ENCODE data around the gene USP31. TPM values are rescaled to one million over a fixed set of nuclear protein-coding genes. Genes with fewer than 3 reads are reported as not detected.

The USP31 gene
- total and polyA plus RNA-seq, 2 donors (not counting 1 experiment from before 2014, with no cell fraction given) = 1.6 to 6.7 TPM

- no peaks in the 10 kb centered on the region for H3K4me1 ChIP-seq (ENCODE audit: control insufficient read depth in 2 of 2, insufficient read depth in 2 of 2, low read length in 2 of 2)
- H3K9ac ChIP-seq (ENCODE audit: low read length) = no peak overlapping the region
- peaks cover 0 to 4% (median under 1%) of the 10 kb centered on the region in 3 donors for H3K9me3 ChIP-seq (ENCODE audit: control extremely low read depth in 1 of 3, control insufficient read depth in 2 of 3, insufficient read depth in 1 of 3, low read length in 2 of 3)
- POLR2A ChIA-PET = no interaction called here
- H3K27ac ChIP-seq (ENCODE audit: low read length in 2 of 2) = no peak overlapping the region
- H3K4me1 Mint-ChIP-seq = peaks cover 7% of the 10 kb centered on the region
- H3K79me2 ChIP-seq (ENCODE audit: control insufficient read depth, insufficient read depth, low read length) = peaks cover 3% of the 10 kb centered on the region
- WGBS (ENCODE audit: insufficient coverage) = no CpG with 5 or more reads among the region's 1 CpG
- H3K4me3 ChIP-seq (ENCODE audit: control extremely low read depth in 1 of 5, extremely low read depth in 1 of 5, insufficient read depth in 1 of 5, low read depth in 2 of 5, low read length in 4 of 5) = no peak overlapping the region
- H3K4me2 ChIP-seq (replicated peaks; ENCODE audit: low read depth, low read length, poor library complexity, severe bottlenecking) = no peak overlapping the region
- no peaks in the 10 kb centered on the region for H3K27me3 ChIP-seq (replicated peaks in 1 of 4; ENCODE audit: control extremely low read depth in 1 of 4, control insufficient read depth in 3 of 4, insufficient read depth in 4 of 4, low read length in 3 of 4)
- no peaks in the 10 kb centered on the region for H3K9me3 Mint-ChIP-seq (ENCODE audit: insufficient read depth)
- TF ChIP-seq CTCF (IDR thresholded peaks at IDR 0.05) = no peak
- TF ChIP-seq EZH2 (IDR thresholded peaks at IDR 0.05; ENCODE audit: borderline replicate concordance, insufficient read depth, low read depth, low read length, poor library complexity, severe bottlenecking) = no peak
- no peak overlapping the region for H2AFZ ChIP-seq (ENCODE audit: insufficient read depth, low read depth, low read length, poor library complexity, severe bottlenecking)
- ATAC-seq (ENCODE audit: low read depth) (no peak), DNase-seq (no peak)
- intact Hi-C loops (cut with micrococcal nuclease) = no loop called here
- CTCF ChIA-PET = no interaction called here
- no peak overlapping the region for H3K27ac Mint-ChIP-seq
- H4K20me1 ChIP-seq (ENCODE audit: control insufficient read depth, insufficient read depth, low read length, poor library complexity, severe bottlenecking) = no peaks in the 10 kb centered on the region
- no peaks in the 10 kb centered on the region for H3K36me3 ChIP-seq (replicated peaks in 1 of 2; ENCODE audit: control extremely low read depth in 1 of 2, control insufficient read depth in 1 of 2, extremely low read depth in 1 of 2, insufficient read depth in 2 of 2, low read length in 1 of 2)
- H3K4me3 Mint-ChIP-seq = no peak overlapping the region
- H3K27me3 Mint-ChIP-seq = peaks cover 6% of the 10 kb centered on the region
These were observed 17.8 kb downstream of the USP31 start for GRCh38 chr16:23131436-23131835.

DNA sequence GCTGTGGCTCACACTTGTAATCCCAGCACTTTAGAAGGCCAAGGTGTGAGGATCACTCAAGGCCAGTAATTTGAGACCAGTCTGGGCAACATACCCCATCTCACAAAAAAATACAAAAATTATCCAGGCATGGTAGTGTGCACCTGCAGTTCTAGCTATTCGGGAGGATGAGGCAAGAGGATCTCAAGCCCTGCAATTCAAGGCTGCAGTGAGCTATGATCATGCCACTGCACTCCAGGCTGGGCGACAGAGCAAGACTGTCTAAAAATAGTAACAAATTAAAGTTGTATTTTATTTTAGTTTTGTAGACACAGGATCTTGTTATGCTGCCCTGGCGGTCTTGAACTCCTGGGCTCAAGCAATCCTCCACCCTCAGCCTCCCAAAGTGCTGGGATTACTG lies 18.2 kb downstream of the USP31 start:
- H3K9me3 Mint-ChIP-seq (ENCODE audit: insufficient read depth) = no peaks in the 10 kb centered on the region
- peaks cover 7% of the 10 kb centered on the region for H3K4me1 Mint-ChIP-seq
- Histone ChIP-seq H3K4me2 (replicated peaks; ENCODE audit: low read depth, low read length, poor library complexity, severe bottlenecking) (no peak overlapping the region), H3K4me3 (ENCODE audit: control extremely low read depth in 1 of 5, extremely low read depth in 1 of 5, insufficient read depth in 1 of 5, low read depth in 2 of 5, low read length in 4 of 5) (no peak overlapping the region), H3K79me2 (ENCODE audit: control insufficient read depth, insufficient read depth, low read length) (peaks cover 3% of the 10 kb centered on the region), H2AFZ (ENCODE audit: insufficient read depth, low read depth, low read length, poor library complexity, severe bottlenecking) (no peak overlapping the region), H3K9me3 (ENCODE audit: control extremely low read depth in 1 of 3, control insufficient read depth in 2 of 3, insufficient read depth in 1 of 3, low read length in 2 of 3) (peaks cover 0 to under 1% (median 0%) of the 10 kb centered on the region in 3 donors), H3K9ac (ENCODE audit: low read length) (no peak overlapping the region), H3K27ac (ENCODE audit: low read length in 2 of 2) (no peak overlapping the region), H3K36me3 (replicated peaks in 1 of 2; ENCODE audit: control extremely low read depth in 1 of 2, control insufficient read depth in 1 of 2, extremely low read depth in 1 of 2, insufficient read depth in 2 of 2, low read length in 1 of 2) (no peaks in the 10 kb centered on the region), H3K27me3 (replicated peaks in 1 of 4; ENCODE audit: control extremely low read depth in 1 of 4, control insufficient read depth in 3 of 4, insufficient read depth in 4 of 4, low read length in 3 of 4) (no peaks in the 10 kb centered on the region), H4K20me1 (ENCODE audit: control insufficient read depth, insufficient read depth, low read length, poor library complexity, severe bottlenecking) (no peaks in the 10 kb centered on the region), H3K4me1 (ENCODE audit: control insufficient read depth in 2 of 2, insufficient read depth in 2 of 2, low read length in 2 of 2) (no peaks in the 10 kb centered on the region)
- no peak for TF ChIP-seq CTCF (IDR thresholded peaks at IDR 0.05)
- TF ChIP-seq EZH2 (IDR thresholded peaks at IDR 0.05; ENCODE audit: borderline replicate concordance, insufficient read depth, low read depth, low read length, poor library complexity, severe bottlenecking) = no peak
- CTCF ChIA-PET = no interaction called here
- POLR2A ChIA-PET = no interaction called here
- no peak overlapping the region for H3K27ac Mint-ChIP-seq
- DNase-seq (no peak), ATAC-seq (ENCODE audit: low read depth) (no peak)
- intact Hi-C loops (cut with micrococcal nuclease) = no loop called here
- H3K27me3 Mint-ChIP-seq = peaks cover 6% of the 10 kb centered on the region
- no peak overlapping the region for H3K4me3 Mint-ChIP-seq
- WGBS (ENCODE audit: insufficient coverage) = 68% methylated on average over 2 of the region's 3 CpGs

Measured in B cell (primary cell).